GM19372 (cell line): ENCODE data around the gene EFNA5.

Experiments used
- ATAC-seq: cut with Tn5 transposase; IDR thresholded peaks from one replicate; pipeline ENCODE4 v1.9.1; 2021; ENCODE audit warnings: mild to moderate bottlenecking, low read depth, moderate library complexity; ENCODE audit not compliant: unreplicated experiment

The EFNA5 gene

GRCh38 chr5:107576736-107577393 lies 93.9 kb downstream of the EFNA5 start:
- no peak for ATAC-seq

GRCh38 chr5:107576155-107576554 lies 94.6 kb downstream of the EFNA5 start:
- ATAC-seq: no peak

GRCh38 chr5:107574287-107574686 lies 96.5 kb downstream of the EFNA5 start:
- ATAC-seq: no peak

- ATAC-seq: no peak
These were observed 97.9 kb downstream of the EFNA5 start for GRCh38 chr5:107572715-107573368.

GRCh38 chr5:107571621-107572536 lies 98.9 kb downstream of the EFNA5 start:
- ATAC-seq: peak; percentile 65

GRCh38 chr5:107570805-107571531 lies 99.8 kb downstream of the EFNA5 start:
- ATAC-seq: peak; percentile 65

- ATAC-seq: no peak
These were observed 100.6 kb downstream of the EFNA5 start for GRCh38 chr5:107570181-107570580.

GRCh38 chr5:107567901-107568671 lies 102.7 kb downstream of the EFNA5 start:
- ATAC-seq: no peak

GRCh38 chr5:107566986-107567385 lies 103.8 kb downstream of the EFNA5 start:
- no peak for ATAC-seq

GRCh38 chr5:107565791-107566767 lies 104.7 kb downstream of the EFNA5 start:
- ATAC-seq: no peak

GRCh38 chr5:107564931-107565372 lies 105.8 kb downstream of the EFNA5 start:
- no peak for ATAC-seq

GRCh38 chr5:107563959-107564544 lies 106.7 kb downstream of the EFNA5 start:
- ATAC-seq: no peak

- ATAC-seq: no peak
These were observed 110.4 kb downstream of the EFNA5 start for GRCh38 chr5:107560377-107560776.

- no peak for ATAC-seq
These were observed 111.8 kb downstream of the EFNA5 start for GRCh38 chr5:107558823-107559375.

- ATAC-seq: no peak
These were observed 113.6 kb downstream of the EFNA5 start for GRCh38 chr5:107557051-107557658.

GRCh38 chr5:107556575-107556974 lies 114.2 kb downstream of the EFNA5 start:
- no peak for ATAC-seq

- no peak for ATAC-seq
These were observed 115.2 kb downstream of the EFNA5 start for GRCh38 chr5:107555425-107556090.
